K562 treated with DMSO at 1 percent for 12 hours (cell line): ENCODE data around the gene IRAK2. TPM values are rescaled to one million over a fixed set of nuclear protein-coding genes. Genes with fewer than 3 reads are reported as not detected.

ENCODE experiments used
- total RNA-seq: library from RNA; unstranded; fragments of 300-600 nt; gene quantifications from 2 replicates; pipeline ENCODE4 v1.2.3, GENCODE V29; 2022; ENCODE audit not compliant: insufficient read depth

The IRAK2 gene, protein sequence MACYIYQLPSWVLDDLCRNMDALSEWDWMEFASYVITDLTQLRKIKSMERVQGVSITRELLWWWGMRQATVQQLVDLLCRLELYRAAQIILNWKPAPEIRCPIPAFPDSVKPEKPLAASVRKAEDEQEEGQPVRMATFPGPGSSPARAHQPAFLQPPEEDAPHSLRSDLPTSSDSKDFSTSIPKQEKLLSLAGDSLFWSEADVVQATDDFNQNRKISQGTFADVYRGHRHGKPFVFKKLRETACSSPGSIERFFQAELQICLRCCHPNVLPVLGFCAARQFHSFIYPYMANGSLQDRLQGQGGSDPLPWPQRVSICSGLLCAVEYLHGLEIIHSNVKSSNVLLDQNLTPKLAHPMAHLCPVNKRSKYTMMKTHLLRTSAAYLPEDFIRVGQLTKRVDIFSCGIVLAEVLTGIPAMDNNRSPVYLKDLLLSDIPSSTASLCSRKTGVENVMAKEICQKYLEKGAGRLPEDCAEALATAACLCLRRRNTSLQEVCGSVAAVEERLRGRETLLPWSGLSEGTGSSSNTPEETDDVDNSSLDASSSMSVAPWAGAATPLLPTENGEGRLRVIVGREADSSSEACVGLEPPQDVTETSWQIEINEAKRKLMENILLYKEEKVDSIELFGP
- total RNA-seq: 5.0 and 7.9 TPM in 2 replicates

DNA sequence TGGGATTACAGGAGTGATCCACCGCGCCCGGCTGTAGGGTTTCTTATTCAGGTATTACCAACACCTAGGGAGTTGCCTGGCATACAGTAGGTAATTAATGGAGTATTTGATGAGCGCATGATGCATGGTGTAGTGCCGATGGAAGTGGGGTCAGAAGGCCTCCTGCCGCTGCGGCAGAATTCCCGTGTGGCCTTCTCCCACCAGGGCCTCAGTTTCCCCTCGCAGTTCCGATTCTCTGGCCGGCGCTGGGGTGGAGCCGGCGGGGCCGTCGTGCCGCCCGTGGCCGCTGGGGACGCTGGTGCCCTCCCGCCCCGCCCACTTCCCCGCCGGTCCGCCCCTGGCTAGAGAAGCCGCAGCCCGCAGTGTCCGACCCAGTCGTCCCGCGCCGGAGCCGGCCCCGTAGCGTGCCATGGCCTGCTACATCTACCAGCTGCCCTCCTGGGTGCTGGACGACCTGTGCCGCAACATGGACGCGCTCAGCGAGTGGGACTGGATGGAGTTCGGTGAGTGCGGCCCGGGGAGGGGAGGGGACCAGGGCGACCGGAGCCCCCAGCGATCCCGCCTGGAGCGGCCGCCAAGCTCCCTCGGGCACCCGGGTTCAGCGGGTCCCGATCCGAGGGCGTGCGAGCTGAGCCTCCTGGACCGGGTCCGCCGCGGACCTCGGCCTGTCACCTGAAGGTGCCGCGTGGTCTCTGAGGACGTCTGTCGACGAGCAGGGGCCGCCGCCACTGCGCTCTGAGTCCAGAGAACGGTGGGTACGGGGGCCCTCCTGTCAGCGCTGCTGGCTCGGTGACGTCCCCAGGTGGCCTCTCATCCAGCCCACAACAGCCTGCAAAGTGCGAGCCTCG, at the start of gene IRAK2:
Gene IRAK2 (plus strand): TSS at position 374 of the 848 bp plus-strand sequence. CDS start 36 bp downstream, at position 410.

DNA sequence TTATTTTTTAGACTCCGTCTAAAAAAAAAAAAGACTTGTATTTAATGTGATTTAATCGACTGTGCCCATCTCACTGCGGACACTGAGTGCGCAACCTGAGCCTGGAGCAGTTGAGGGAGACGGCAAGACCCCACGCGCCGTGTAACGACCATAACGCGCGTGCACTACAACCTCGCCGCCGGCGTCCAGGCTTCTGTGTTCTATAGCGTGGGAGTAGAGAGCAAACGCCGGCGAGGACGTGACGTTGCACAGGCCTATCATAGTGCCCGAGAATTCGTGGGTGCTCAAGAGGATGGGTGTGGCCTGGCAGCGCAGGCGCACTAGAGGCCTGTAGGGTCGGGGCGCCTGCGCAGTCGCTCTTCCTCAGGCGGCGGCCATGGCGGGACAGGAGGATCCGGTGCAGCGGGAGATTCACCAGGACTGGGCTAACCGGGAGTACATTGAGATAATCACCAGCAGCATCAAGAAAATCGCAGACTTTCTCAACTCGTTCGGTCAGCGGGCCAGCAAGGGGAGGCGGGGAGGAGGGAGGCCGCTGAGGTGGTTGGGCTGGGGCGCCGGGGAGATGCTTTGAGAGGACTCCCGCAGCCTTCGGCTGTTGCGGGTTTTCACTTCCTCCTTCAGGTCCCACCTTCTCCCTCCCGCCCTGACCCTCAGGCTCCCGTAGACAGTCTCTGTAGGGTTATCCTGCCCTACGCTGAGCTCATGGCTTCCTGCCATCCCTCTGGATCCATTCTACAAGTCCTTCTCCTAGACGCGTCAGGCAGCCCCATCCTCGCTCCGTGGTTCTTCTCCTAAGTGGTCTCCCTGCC, 49.2 kb upstream of the IRAK2 start, which contains the start of gene BRK1:
Gene BRK1 (plus strand): TSS at position 350 of the 812 bp plus-strand sequence. CDS start 27 bp downstream, at position 377.

DNA sequence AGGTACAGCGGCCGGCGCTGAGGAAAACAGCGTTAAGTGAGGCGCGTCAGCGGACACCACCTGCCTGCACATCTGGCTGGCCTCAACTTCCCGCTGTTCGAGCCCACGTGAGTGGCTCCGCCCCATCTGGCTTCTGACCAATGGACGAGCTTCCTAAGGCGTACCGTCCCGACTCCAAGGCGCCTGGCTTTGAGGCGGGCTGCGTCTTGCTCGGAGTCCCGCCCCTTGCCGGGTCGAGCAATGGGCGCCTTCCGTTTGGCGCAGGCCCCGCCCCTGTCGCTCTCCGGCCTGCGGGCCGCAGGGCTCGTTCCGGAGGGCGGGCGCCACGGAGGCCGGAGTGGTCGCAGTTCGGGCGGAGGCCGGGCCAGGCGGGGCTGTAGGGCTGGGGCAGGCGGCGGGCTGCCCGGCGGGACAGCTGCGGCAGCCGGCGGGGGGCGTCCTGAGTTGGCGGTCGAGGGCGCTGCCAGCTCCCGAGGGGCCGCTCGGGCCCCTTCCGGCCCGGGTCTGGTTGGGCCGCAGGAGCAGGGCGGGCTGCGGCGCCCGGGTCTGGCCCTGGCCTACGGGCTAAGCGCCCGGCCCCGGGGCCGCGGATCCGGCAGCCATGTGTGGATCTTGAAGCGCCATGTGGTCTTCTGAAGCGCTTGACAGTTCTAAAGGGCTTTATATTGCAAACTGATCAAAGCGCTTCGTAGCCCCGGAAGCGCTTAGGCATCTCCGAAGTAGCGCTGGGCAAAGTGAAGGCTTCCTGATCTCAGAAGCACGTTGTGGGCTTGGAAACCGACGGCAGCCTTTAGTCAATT, 83.7 kb downstream of the IRAK2 start, which contains the start of gene TATDN2:
Gene TATDN2 (plus strand): TSS at position 276 of the 800 bp plus-strand sequence. CDS start 742 bp downstream, outside the sequence.

DNA sequence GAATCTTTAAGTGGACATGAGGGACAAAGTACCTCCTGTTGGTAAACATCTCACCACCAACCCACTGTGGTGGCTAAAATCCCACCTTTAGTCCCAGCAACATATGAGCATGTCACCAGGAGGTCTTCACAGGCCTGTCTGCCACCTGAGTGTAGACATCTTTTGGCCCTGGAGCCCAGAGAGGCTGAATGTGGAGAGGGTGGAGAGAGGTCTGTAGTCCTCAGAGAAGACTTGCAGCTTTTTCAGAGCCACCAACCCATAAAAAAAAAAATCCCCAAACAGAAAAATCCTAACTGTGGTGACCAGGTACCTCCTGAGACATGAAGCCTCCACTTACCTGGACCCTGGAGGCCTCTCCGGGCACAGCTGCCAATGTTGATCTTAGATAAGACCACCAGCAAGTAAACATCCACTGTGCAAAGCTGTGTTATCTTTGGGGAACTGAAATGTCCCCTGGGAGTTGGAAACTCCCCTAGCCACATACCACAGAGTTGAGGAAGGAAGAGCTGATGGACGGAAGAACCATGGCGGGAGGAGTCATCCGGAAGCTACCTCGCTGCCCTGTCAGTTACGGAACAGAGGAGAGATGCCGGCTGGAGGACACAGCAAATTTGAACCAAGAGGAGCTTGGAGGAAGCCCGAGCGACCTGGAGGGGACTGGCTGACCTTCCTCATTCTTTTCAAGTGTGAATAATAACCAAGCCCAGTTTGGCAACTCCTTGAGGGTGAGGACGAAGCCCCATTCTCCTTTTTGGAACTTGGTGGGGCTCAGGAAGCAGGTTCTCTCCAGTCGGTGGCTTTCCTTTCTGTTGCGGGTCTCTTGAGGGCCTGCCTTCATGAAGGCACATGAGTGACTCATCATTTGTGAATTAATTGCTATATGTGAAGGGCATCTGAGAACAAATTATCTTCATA, 128.0 kb downstream of the IRAK2 start, which contains the start of gene GHRL:
Gene GHRL (minus strand): TSS at position 443 of the 915 bp plus-strand sequence. CDS start 2,767 bp downstream, outside the sequence.

Other genes starting within 250 kb of the IRAK2 start
- gene IL17RC, start 247.8 kb upstream of the IRAK2 start, total RNA-seq: 34.1 and 39.6 TPM in 2 replicates
- 18.5 and 28.3 TPM in 2 replicates for gene CRELD1, start 231.1 kb upstream of the IRAK2 start, total RNA-seq
- 1.3 and 2.8 TPM in 2 replicates for gene PRRT3, start 212.5 kb upstream of the IRAK2 start, total RNA-seq
- 34.7 and 41.6 TPM in 2 replicates for gene EMC3, start 178.1 kb upstream of the IRAK2 start, total RNA-seq
- 39.2 and 80.6 TPM in 2 replicates for gene FANCD2, start 138.5 kb upstream of the IRAK2 start, total RNA-seq
- not detected in 2 replicates for gene FANCD2OS, start 56.7 kb upstream of the IRAK2 start, total RNA-seq
- 261 and 291 TPM in 2 replicates for gene BRK1, start 49.2 kb upstream of the IRAK2 start, total RNA-seq
- 58.0 and 119 TPM in 2 replicates for gene VHL, start 23.1 kb upstream of the IRAK2 start, total RNA-seq
- gene TATDN2, start 83.5 kb downstream of the IRAK2 start, total RNA-seq: 17.5 and 47.7 TPM in 2 replicates
- not detected in 2 replicates for gene GHRL, start 128.0 kb downstream of the IRAK2 start, total RNA-seq
- 153 and 205 TPM in 2 replicates for gene SEC13, start 156.2 kb downstream of the IRAK2 start, total RNA-seq